HepG2 (cell line): ENCODE data around the gene KDELR3. TPM values are rescaled to one million over a fixed set of nuclear protein-coding genes. Genes with fewer than 3 reads are reported as not detected.
A peak's percentile ranks its signal among the peaks of the same experiment; 100 is the strongest.

Source experiments
- CHD2 ChIP-seq: IDR thresholded peaks from 2 replicates; pipeline ENCODE4 v1.6.1; 2011; ENCODE audit warnings: low read depth, low read length, improper control_type of control experiment
- DR1 ChIP-seq: sonication (generic); formaldehyde crosslinking; IDR thresholded peaks from 2 replicates; pipeline ENCODE4 v1.8.0; 2021; ENCODE audit warnings: mild to moderate bottlenecking, missing genetic modification reagents, inconsistent platforms
- KDM5A ChIP-seq: fragments of 200-600 bp; sonication (generic); IDR thresholded peaks from 2 replicates; pipeline ENCODE4 v1.7.0; 2018; ENCODE audit warnings: antibody characterized with exemption, mild to moderate bottlenecking, low read length, borderline replicate concordance
- RBM39 ChIP-seq: fragments of 200-400 bp; formaldehyde crosslinking; IDR thresholded peaks from one replicate; pipeline ENCODE4 v1.6.1; 2018; ENCODE audit warnings: antibody characterized with exemption, mild to moderate bottlenecking, low read depth, low read length; ENCODE audit not compliant: poor library complexity, severe bottlenecking
- SALL1 ChIP-seq: sonication (generic); formaldehyde crosslinking; IDR thresholded peaks from 2 replicates; pipeline ENCODE4 v1.8.0; 2022; ENCODE audit warnings: mild to moderate bottlenecking, missing genetic modification reagents
- SKI ChIP-seq: fragments of 450-650 bp; IDR thresholded peaks from one replicate; pipeline ENCODE4 v1.6.1; 2018; ENCODE audit warnings: mild to moderate bottlenecking; ENCODE audit not compliant: partially characterized antibody
- SP1 ChIP-seq, 2 experiments: fragments of 450-650 bp in 1 of 2; sonication (generic) in 1 of 2; formaldehyde crosslinking in 1 of 2; IDR thresholded peaks; 2 replicates each; pipeline versions ENCODE4 v1.4.0 to v1.6.1; 2016 to 2020; ENCODE audit warnings: missing genetic modification reagents in 1 of 2
- ZFP90 ChIP-seq: sonication (generic); formaldehyde crosslinking; IDR thresholded peaks from 2 replicates; pipeline ENCODE4 v1.8.0; 2022; ENCODE audit warnings: missing genetic modification reagents, mild to moderate bottlenecking, inconsistent platforms, borderline replicate concordance
- ZKSCAN1 ChIP-seq: fragments of 150-350 bp; IDR thresholded peaks from 2 replicates; pipeline ENCODE4 v1.6.1; 2014; ENCODE audit warnings: low read length
- ZNF136 ChIP-seq: sonication (generic); formaldehyde crosslinking; IDR thresholded peaks from 2 replicates; pipeline ENCODE4 v1.8.1; 2022; ENCODE audit warnings: low read depth, mild to moderate bottlenecking, moderate library complexity, missing genetic modification reagents
- ZNF160 ChIP-seq: sonication (generic); formaldehyde crosslinking; IDR thresholded peaks from 2 replicates; pipeline ENCODE4 v1.8.0; 2022; ENCODE audit warnings: mild to moderate bottlenecking, inconsistent platforms, missing genetic modification reagents
- ZNF34 ChIP-seq: sonication (generic); formaldehyde crosslinking; IDR thresholded peaks from 2 replicates; pipeline ENCODE4 v1.4.0; 2020; ENCODE audit warnings: mild to moderate bottlenecking, missing genetic modification reagents, borderline replicate concordance
- ZNF672 ChIP-seq: sonication (generic); formaldehyde crosslinking; IDR thresholded peaks from 2 replicates; pipeline ENCODE4 v1.8.1; 2022; ENCODE audit warnings: missing genetic modification reagents
- ZNF772 ChIP-seq: sonication (generic); formaldehyde crosslinking; IDR thresholded peaks from 2 replicates; pipeline ENCODE4 v1.5.0; 2020; ENCODE audit warnings: mild to moderate bottlenecking, missing genetic modification reagents
- ZSCAN25 ChIP-seq: sonication (generic); formaldehyde crosslinking; IDR thresholded peaks from 2 replicates; pipeline ENCODE4 v1.8.0; 2022; ENCODE audit warnings: mild to moderate bottlenecking, missing genetic modification reagents
- polyA plus RNA-seq, 8 experiments: library from polyadenylated mRNA; depleted of rRNA in 3 of 8; stranded (reverse) in 7 of 8; unstranded in 1 of 8; fragments of >200 nt; fragmentation: Illumina TruSeq in 4 of 8; extraction: Trizol in 4 of 8; gene quantifications; 2 replicates each; pipeline versions ENCODE4 v1.2.1 to v1.2.3, GENCODE V29; 2011 to 2016; ENCODE audit warnings: low read depth in 4 of 8, missing spikeins in 1 of 8, mixed read lengths in 1 of 8; ENCODE audit not compliant: insufficient read depth in 1 of 8
- total RNA-seq, 5 experiments: library from RNA; depleted of rRNA; stranded (reverse); fragments of >200 nt; fragmentation: Illumina TruSeq; extraction: Trizol; gene quantifications; 2 replicates each; pipeline ENCODE4 v1.2.3, GENCODE V29; 2016; ENCODE audit warnings: low read depth in 1 of 5
- TF ChIP-seq, protein P1 (sequence below): sonication (generic); formaldehyde crosslinking; IDR thresholded peaks from 2 replicates; pipeline ENCODE4 v1.5.1; 2020; ENCODE audit warnings: mild to moderate bottlenecking, missing genetic modification reagents, moderate library complexity
- TF ChIP-seq, protein P2 (sequence below), 2 experiments: sonication (generic) in 1 of 2; formaldehyde crosslinking in 1 of 2; IDR thresholded peaks; 2 replicates each; pipeline versions ENCODE4 v1.4.0 to v1.6.1; 2018 to 2020; ENCODE audit warnings: missing genetic modification reagents in 2 of 2, borderline replicate concordance in 1 of 2, low read depth in 1 of 2, mild to moderate bottlenecking in 1 of 2, missing biosample characterization in 1 of 2
- TF ChIP-seq, protein P3 (sequence below): sonication (generic); formaldehyde crosslinking; IDR thresholded peaks from 2 replicates; pipeline ENCODE4 v1.9.0; 2022; ENCODE audit warnings: missing genetic modification reagents, mild to moderate bottlenecking, borderline replicate concordance
- TF ChIP-seq, protein P4 (sequence below): sonication (generic); formaldehyde crosslinking; IDR thresholded peaks from 2 replicates; pipeline ENCODE4 v1.5.1; 2020; ENCODE audit warnings: mild to moderate bottlenecking, moderate library complexity, missing genetic modification reagents

Gene KDELR3
- total and polyA plus RNA-seq, 2 of the 13 experiments (the other 11 are each of a cell fraction or from before 2014, with no cell fraction given), result 24.2 to 65.7 TPM

DNA sequence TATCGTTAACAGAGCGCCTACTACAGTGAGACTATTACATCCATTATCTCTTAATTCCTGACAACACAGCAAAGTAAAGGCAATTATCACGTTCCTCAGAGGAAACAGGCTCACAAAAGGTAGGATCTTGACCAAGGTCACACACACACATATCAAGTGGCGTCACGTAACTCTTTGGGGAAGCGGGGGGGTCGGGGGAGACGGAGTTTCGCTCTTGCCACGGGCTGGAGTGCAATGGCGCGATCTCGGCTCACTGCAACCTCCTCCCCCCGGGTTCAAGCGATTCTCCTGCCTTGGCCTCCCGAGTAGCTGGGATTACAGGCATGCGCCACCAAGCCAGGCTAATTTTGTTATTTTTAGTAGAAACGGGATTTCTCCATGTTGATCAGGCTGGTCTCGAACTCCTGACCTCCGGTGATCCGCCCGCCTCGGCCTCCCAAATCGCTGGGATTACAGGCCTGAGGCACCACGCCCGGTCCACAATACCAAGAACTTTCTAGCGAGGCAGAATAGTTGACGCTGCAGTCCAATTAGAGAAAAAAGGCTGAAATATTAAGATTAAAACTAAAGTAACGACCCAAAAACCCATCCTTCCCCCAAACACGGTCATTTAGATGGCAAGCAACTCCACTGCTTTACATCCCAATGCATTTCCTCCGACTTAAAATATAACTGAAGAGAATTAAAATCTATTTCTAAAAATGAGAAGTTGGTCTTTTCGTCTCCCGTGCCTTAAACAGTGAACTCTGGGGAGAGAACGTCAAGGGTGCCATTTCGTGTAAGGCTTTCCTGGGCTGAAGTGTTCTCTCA lies 37.0 kb downstream of the KDELR3 start (continued):
- TF ChIP-seq, protein P1, sequence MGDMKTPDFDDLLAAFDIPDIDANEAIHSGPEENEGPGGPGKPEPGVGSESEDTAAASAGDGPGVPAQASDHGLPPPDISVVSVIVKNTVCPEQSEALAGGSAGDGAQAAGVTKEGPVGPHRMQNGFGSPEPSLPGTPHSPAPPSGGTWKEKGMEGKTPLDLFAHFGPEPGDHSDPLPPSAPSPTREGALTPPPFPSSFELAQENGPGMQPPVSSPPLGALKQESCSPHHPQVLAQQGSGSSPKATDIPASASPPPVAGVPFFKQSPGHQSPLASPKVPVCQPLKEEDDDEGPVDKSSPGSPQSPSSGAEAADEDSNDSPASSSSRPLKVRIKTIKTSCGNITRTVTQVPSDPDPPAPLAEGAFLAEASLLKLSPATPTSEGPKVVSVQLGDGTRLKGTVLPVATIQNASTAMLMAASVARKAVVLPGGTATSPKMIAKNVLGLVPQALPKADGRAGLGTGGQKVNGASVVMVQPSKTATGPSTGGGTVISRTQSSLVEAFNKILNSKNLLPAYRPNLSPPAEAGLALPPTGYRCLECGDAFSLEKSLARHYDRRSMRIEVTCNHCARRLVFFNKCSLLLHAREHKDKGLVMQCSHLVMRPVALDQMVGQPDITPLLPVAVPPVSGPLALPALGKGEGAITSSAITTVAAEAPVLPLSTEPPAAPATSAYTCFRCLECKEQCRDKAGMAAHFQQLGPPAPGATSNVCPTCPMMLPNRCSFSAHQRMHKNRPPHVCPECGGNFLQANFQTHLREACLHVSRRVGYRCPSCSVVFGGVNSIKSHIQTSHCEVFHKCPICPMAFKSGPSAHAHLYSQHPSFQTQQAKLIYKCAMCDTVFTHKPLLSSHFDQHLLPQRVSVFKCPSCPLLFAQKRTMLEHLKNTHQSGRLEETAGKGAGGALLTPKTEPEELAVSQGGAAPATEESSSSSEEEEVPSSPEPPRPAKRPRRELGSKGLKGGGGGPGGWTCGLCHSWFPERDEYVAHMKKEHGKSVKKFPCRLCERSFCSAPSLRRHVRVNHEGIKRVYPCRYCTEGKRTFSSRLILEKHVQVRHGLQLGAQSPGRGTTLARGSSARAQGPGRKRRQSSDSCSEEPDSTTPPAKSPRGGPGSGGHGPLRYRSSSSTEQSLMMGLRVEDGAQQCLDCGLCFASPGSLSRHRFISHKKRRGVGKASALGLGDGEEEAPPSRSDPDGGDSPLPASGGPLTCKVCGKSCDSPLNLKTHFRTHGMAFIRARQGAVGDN (CRISPR knock-in tag), result peak; percentile 69
- TF ChIP-seq, protein P2, sequence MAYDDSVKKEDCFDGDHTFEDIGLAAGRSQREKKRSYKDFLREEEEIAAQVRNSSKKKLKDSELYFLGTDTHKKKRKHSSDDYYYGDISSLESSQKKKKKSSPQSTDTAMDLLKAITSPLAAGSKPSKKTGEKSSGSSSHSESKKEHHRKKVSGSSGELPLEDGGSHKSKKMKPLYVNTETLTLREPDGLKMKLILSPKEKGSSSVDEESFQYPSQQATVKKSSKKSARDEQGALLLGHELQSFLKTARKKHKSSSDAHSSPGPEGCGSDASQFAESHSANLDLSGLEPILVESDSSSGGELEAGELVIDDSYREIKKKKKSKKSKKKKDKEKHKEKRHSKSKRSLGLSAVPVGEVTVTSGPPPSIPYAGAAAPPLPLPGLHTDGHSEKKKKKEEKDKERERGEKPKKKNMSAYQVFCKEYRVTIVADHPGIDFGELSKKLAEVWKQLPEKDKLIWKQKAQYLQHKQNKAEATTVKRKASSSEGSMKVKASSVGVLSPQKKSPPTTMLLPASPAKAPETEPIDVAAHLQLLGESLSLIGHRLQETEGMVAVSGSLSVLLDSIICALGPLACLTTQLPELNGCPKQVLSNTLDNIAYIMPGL (CRISPR knock-in tag; IDR thresholded peaks at IDR 0.05; ENCODE audit: borderline replicate concordance in 1 of 2, low read depth in 1 of 2), result peak in 1 of 2 experiments; percentile 17
- TF ChIP-seq CHD2, result no peak
- TF ChIP-seq, protein P3, sequence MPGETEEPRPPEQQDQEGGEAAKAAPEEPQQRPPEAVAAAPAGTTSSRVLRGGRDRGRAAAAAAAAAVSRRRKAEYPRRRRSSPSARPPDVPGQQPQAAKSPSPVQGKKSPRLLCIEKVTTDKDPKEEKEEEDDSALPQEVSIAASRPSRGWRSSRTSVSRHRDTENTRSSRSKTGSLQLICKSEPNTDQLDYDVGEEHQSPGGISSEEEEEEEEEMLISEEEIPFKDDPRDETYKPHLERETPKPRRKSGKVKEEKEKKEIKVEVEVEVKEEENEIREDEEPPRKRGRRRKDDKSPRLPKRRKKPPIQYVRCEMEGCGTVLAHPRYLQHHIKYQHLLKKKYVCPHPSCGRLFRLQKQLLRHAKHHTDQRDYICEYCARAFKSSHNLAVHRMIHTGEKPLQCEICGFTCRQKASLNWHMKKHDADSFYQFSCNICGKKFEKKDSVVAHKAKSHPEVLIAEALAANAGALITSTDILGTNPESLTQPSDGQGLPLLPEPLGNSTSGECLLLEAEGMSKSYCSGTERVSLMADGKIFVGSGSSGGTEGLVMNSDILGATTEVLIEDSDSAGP (CRISPR knock-in tag), result peak; percentile 16; the same call in 1 of the 2 replicates
- TF ChIP-seq ZSCAN25, result no peak
- no peak for TF ChIP-seq RBM39
- 0 out of 2 replicates have a peak, but pooled peaks have one; percentile 34 for TF ChIP-seq ZNF772 (CRISPR knock-in tag)
- no peak for TF ChIP-seq ZNF136 (CRISPR knock-in tag)
- TF ChIP-seq ZKSCAN1, result no peak
- no peak; the same call in 1 of the 2 replicates for TF ChIP-seq KDM5A
- no peak for TF ChIP-seq ZNF672 (CRISPR knock-in tag)
- no peak for TF ChIP-seq SP1 (IDR thresholded peaks at IDR 0.05)
- no peak for TF ChIP-seq SP1 (CRISPR knock-in tag; IDR thresholded peaks at IDR 0.05)
- peak; percentile 36; the same call in 1 of the 2 replicates for TF ChIP-seq SALL1 (CRISPR knock-in tag)
- TF ChIP-seq ZFP90 (CRISPR knock-in tag), result 0 out of 2 replicates have a peak, but pooled peaks have one; percentile 23
- no peak for TF ChIP-seq ZNF34 (CRISPR knock-in tag)
- TF ChIP-seq, protein P4, sequence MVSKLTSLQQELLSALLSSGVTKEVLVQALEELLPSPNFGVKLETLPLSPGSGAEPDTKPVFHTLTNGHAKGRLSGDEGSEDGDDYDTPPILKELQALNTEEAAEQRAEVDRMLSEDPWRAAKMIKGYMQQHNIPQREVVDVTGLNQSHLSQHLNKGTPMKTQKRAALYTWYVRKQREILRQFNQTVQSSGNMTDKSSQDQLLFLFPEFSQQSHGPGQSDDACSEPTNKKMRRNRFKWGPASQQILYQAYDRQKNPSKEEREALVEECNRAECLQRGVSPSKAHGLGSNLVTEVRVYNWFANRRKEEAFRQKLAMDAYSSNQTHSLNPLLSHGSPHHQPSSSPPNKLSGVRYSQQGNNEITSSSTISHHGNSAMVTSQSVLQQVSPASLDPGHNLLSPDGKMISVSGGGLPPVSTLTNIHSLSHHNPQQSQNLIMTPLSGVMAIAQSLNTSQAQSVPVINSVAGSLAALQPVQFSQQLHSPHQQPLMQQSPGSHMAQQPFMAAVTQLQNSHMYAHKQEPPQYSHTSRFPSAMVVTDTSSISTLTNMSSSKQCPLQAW (CRISPR knock-in tag), result 0 out of 2 replicates have a peak, but pooled peaks have one; percentile 36
- TF ChIP-seq DR1 (CRISPR knock-in tag), result no peak
- TF ChIP-seq SKI, result no peak
- TF ChIP-seq ZNF160 (CRISPR knock-in tag), result no peak
